ENCODE measurements around the gene RABL3.

The RABL3 gene

DNA sequence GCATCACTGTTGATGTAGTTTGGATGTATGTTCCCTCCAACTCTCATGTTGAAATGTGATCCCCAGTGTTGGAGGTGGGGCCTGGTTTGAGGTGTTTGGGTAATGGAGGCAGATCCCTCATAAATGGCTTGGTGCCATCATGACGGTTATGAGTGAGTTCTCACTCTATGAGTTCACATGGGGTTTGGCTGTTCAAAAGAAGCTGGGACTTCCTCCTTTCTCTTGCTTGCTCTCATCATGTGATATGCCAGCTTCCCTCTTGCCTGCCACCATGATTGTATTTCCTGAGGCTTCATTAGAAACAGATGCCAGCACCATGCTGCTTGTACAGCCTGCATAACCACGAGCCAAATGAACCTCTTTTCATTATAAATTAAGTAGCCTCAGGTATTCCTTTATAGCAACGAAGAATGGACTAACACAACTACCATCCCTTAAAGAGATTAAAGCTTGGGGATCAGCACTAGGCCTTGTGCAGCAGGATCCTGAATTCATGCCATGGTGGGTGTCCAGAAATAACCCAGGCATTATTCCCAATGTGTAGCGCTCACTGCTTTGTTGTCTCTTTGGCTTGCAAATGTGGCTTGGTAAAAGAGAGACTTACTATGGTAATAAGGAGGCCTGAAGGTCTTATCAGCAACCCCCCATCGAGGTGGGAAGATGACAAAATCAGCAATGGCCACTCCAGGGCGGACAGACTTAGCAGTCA lies 104.3 kb downstream of the RABL3 start:
- no peak for TF ChIP-seq POLR2A (IDR thresholded peaks at IDR 0.05; ENCODE audit: low read depth, low read length)
- TF ChIP-seq TAF1 (IDR thresholded peaks at IDR 0.05; ENCODE audit: borderline replicate concordance, low read depth, low read length): no peak
- no peak for TF ChIP-seq POLR2AphosphoS5 (IDR thresholded peaks at IDR 0.05; ENCODE audit: low read depth, low read length)
- FAIRE-seq: no peak
- DNase-seq (ENCODE audit: insufficient read length): no peak

DNA sequence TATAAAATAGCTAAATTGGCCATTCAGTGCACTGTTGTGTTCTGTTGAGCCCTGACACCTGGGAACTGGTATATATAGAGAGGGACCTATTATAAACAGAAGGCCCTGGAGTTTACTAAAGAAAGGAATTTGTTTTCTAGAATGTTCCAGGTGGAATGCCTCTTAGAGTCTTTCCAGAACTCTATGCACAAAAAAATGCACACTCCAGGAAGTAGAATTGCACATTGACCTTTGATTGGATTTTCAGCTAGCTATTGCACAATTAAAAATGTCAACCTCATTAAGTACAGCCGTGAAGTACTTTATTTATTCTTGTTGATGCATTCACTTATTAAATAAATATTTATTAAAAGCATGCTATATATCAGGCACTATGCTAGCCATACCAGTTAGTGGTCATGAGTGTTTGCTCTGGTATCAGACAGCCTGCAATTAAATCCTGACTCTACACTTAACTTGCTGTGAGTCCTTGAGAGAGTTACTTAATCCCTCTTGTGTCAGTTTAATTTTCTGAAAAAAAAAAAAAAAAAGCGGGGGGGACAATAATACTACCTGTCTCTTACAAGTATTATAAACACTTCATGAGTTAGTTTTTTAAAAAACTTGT lies 105.4 kb downstream of the RABL3 start:
- TF ChIP-seq POLR2AphosphoS5 (IDR thresholded peaks at IDR 0.05; ENCODE audit: low read depth, low read length) (no peak), POLR2A (IDR thresholded peaks at IDR 0.05; ENCODE audit: low read depth, low read length) (no peak), TAF1 (IDR thresholded peaks at IDR 0.05; ENCODE audit: borderline replicate concordance, low read depth, low read length) (no peak)
- DNase-seq (ENCODE audit: insufficient read length) (no peak), FAIRE-seq (no peak)

Measured in GM12892 (cell line).